Esophagus mucosa (tissue), 1 donor: ENCODE data around the gene CEP162. TPM values are rescaled to one million over a fixed set of nuclear protein-coding genes. Genes with fewer than 3 reads are reported as not detected.
"Not testable (repeated sequence)": the region's sequence is repeated elsewhere in the genome, so short reads cannot be mapped to it uniquely, and the experiment has no call there.

Experiments
- ATAC-seq: fragments of 200-7000 bp; cut with Tn5 transposase; one replicate; pipeline ENCODE4 v1.9.1; 2020
- total RNA-seq: library from RNA; stranded (reverse); gene quantifications from one replicate; pipeline ENCODE4 v1.2.4, GENCODE V29; 2023
- donor health status: DM: yes; HTN: yes; CAD: no.

Gene CEP162
- total RNA-seq, 1 donor from 2014 or later = 4.5 TPM

- no peak for ATAC-seq
Measured at GRCh38 chr6:84137989-84138575, 89.4 kb downstream of the CEP162 start.

GRCh38 chr6:84137051-84137375 is 90.4 kb downstream of the CEP162 start:
- no peak for ATAC-seq

- no peak for ATAC-seq
Measured at GRCh38 chr6:84136364-84137050, 90.9 kb downstream of the CEP162 start.

- no peak for ATAC-seq
Measured at GRCh38 chr6:84135291-84135690, 92.2 kb downstream of the CEP162 start.

GRCh38 chr6:84133385-84133784 is 94.1 kb downstream of the CEP162 start:
- ATAC-seq = not testable (repeated sequence)

- not testable (repeated sequence) for ATAC-seq
Measured at GRCh38 chr6:84129588-84129987, 97.9 kb downstream of the CEP162 start.

DNA sequence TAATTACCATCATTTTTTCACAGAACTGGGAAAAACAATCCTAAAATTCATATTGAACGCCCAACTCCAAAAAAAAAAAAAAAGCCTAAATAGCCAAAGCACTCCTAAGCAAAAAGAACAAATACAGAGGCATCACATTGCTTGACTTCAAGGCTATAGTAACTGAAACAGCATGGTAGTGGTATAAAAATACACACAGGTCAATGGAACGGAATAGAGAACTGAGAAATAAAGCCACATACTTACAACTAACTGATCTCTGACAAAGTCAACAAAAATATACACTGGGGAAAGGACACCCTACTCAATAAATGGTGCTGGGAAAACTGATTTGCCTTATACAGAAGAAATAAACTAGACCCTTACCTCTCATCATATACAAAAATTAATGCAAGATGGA is 104.3 kb downstream of the CEP162 start:
- ATAC-seq = no peak

GRCh38 chr6:84119277-84119676 is 108.2 kb downstream of the CEP162 start:
- no peak for ATAC-seq

DNA sequence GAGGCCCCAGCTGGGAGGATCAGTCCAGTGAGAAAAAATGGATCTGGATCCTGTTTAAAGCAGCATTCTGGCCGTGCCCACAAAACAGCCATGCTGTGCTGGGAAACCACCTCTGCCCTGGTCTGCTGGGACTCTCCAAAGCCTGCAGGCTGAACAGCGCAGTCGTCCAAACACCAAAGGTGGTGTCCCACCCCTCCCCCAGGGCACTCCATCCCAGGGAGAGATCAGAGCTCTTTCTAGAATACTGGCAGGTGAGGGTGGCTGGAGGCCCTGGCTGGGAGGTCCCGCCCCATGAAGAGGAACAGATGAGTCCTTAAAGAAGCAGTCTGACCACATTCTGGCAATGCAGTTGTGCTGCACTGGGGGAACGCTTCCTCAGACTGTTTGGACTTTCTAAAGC is 109.3 kb downstream of the CEP162 start:
- ATAC-seq = no peak

- ATAC-seq = not testable (repeated sequence)
Measured at GRCh38 chr6:84114933-84115594, 112.4 kb downstream of the CEP162 start.

DNA sequence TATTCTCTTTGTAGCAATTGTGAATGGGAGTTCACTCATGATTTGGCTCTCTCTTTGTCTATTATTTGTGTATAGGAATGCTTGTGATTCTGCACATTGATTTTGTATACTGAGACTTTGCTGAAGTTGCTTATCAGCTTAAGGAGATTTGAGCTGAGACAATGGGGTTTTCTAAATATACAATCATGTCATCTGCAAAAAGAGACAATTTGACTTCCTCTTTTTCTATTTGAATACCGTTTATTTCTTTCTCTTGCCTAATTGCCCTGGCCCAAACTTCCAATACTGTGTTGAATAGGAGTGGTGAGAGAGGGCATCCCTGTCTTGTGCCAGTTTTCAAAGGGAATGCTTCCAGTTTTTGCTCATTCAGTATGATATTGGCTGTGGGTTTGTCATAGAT is 116.1 kb downstream of the CEP162 start:
- not testable (repeated sequence) for ATAC-seq

DNA sequence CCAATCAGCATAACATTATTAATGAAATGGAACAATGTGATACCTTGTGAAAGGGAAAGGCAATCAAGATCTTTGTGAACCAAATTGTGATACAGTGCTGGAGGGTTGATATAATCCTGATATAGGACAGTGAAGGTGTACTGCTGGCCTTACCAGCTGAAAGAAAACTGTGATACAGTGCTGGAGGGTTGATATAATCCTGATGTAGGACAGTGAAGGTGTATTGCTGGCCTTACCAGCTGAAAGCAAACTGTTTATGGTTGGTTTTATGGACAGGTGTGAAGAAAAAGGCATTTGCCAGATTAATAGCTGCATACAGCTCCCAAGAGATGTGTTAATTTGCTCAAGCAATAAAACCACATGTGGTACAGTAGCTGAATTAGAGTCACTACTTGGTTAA is 119.9 kb downstream of the CEP162 start:
- ATAC-seq = no peak

GRCh38 chr6:84105215-84105924 is 122.1 kb downstream of the CEP162 start:
- ATAC-seq = not testable (repeated sequence)

- no peak for ATAC-seq
Measured at GRCh38 chr6:84103029-84103428, 124.4 kb downstream of the CEP162 start.

- no peak for ATAC-seq
Measured at GRCh38 chr6:84095156-84095555, 132.3 kb downstream of the CEP162 start.

GRCh38 chr6:84093441-84094435 is 133.7 kb downstream of the CEP162 start:
- ATAC-seq = peak; percentile 67

- no peak for ATAC-seq
Measured at GRCh38 chr6:84089552-84089951, 137.9 kb downstream of the CEP162 start.

DNA sequence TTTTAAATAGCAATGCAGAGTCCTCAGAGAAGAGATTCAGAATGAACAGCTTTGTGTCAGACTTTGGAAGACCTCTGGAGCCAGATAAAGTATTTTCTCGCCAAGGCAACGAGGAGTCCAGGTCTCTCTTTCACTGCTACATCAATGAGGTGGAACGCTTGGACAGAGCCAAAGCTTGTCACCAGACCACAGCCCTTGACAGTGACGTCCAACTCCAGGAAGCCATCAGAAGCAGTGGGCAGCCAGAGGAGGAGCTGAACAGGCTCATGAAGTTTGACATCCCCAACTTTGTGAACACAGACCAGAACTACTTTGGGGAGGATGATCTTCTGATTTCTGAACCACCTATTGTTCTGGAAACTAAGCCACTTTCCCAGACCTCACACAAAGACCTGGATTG is 138.4 kb downstream of the CEP162 start:
- no peak for ATAC-seq

DNA sequence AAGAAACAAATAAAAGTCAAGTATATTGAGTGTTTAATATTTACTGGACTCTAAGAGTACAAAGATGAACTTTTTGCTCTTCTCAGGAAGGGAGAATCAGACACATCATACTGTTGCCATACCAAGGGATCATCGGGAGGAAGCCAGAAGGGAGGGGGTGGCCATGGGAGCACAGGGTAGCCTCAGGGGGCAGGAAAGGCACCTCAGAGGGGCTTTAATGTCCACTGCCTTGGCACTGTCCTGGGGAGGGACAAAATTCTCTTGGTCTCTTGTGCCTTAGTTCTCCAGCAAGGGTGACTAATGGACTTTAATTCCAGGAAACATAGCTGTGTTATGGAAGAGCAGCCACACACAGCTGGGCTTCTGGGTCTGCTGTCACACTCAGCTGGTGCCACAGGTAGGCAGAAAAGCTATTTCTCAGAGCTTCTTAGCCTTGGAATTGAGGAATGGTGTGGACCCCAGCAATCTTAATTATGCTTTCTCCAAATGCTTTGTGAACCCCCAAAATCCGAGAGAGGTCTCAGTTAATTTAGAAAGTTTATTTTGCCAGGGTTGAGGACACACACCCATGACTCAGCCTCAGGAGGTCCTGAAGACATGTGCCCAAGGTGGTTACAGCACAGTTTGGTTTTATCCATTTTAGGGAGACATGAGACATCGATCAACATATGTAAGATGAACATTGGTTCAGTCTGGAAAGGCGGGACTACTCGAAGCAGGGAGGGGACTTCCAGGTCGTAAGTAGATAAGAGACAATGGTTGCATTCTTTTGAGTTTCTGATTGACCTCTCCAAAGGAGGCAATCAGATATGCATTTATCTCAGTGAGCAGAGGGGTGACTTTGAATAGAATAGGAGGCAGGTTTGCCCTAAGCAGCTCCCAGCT is 140.7 kb downstream of the CEP162 start:
- no peak for ATAC-seq

- ATAC-seq = no peak
Measured at GRCh38 chr6:84086056-84086455, 141.4 kb downstream of the CEP162 start.

DNA sequence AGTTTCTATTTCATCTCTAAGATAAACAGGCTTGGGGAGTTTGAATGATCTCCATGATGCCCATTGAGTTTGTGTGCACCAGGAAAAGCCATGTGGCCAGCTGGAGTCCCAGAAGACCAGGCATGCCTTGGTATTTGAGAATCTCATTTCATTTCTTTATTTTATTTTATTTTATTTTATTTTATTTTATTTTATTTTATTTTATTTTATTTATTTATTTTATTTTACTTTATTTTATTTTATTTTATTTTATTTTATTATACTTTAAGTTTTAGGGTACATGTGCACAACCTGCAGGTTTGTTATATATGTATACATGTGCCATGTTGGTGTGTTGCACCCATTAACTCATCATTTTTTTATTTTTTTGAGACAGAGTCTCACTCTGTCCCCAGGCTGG is 142.7 kb downstream of the CEP162 start:
- ATAC-seq = not testable (repeated sequence)
